GM06990 (cell line): ENCODE results near the gene RING1.

Experiments used
- DNase-seq: peaks from one replicate; pipeline ENCODE4 v3.0.0-alpha.2; 2011; ENCODE audit not compliant: insufficient read length; ENCODE audit errors: extremely low read depth
- H3K27me3 ChIP-seq: replicated peaks from 2 replicates; pipeline ENCODE4 v1.6.0; 2011; ENCODE audit warnings: low read length; ENCODE audit not compliant: control insufficient read depth, insufficient read depth
- H3K36me3 ChIP-seq: 2 replicates; pipeline ENCODE4 v1.5.1; 2011; ENCODE audit warnings: low read length; ENCODE audit not compliant: control insufficient read depth, insufficient read depth
- H3K4me3 ChIP-seq: replicated peaks from 2 replicates; pipeline ENCODE4 v1.5.1; 2011; ENCODE audit warnings: low read depth, mild to moderate bottlenecking, control low read depth, low read length
- TF ChIP-seq, protein P1 (sequence below): IDR thresholded peaks from 2 replicates; pipeline ENCODE4 v1.5.1; 2011; ENCODE audit warnings: low read length, control low read depth, mild to moderate bottlenecking, inconsistent platforms; ENCODE audit not compliant: insufficient read depth, poor library complexity, severe bottlenecking

The RING1 gene

DNA sequence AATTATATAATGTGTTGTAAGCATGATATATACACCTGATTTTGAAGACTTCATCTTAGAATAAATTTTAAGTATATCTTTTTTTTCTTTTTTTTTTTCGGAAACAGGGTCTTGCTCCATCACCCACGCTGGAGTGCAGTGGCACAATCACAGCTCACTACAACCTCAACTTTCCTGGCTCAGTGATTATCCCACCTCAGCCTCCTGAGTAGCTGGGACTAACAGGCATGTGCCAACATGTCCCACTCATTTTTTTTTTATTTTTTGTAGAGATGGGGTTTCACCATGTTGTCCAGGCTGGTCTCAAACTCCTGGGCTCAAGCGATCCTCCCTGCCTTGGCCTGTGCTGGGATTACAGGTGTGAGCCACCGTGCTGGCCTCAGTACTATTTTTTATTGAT is 46.3 kb downstream of the RING1 start:
- Histone ChIP-seq H3K27me3 (no peaks in the 10 kb centered on the region), H3K4me3 (no peak overlapping the region), H3K36me3 (peaks cover 4% of the 10 kb centered on the region)
- DNase-seq = no peak
- TF ChIP-seq, protein P1, sequence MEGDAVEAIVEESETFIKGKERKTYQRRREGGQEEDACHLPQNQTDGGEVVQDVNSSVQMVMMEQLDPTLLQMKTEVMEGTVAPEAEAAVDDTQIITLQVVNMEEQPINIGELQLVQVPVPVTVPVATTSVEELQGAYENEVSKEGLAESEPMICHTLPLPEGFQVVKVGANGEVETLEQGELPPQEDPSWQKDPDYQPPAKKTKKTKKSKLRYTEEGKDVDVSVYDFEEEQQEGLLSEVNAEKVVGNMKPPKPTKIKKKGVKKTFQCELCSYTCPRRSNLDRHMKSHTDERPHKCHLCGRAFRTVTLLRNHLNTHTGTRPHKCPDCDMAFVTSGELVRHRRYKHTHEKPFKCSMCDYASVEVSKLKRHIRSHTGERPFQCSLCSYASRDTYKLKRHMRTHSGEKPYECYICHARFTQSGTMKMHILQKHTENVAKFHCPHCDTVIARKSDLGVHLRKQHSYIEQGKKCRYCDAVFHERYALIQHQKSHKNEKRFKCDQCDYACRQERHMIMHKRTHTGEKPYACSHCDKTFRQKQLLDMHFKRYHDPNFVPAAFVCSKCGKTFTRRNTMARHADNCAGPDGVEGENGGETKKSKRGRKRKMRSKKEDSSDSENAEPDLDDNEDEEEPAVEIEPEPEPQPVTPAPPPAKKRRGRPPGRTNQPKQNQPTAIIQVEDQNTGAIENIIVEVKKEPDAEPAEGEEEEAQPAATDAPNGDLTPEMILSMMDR = no peak

DNA sequence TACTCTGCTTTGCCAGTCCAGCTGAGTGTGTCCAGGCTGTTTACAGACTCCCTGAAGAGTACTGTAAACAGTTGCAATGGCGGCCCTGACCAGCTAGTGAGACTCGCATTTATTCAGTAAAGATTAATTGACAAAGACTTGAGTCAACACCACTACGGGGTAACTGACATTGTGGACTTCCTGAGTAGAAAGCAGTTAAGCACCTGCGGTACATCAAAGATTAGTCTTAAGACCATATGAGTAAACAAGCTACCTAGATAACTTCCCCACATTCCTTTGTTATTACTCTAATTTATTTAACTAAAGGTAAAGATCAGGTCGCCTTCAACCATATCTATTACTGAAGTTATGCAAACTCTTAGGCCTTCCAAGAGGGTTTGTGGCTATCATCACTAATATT is 50.7 kb downstream of the RING1 start:
- H3K27me3 ChIP-seq = no peaks in the 10 kb centered on the region
- no peak for DNase-seq
- H3K36me3 ChIP-seq = peaks cover 5% of the 10 kb centered on the region
- H3K4me3 ChIP-seq = no peak overlapping the region
- TF ChIP-seq, protein P1 = no peak
